ENCODE data around the gene SELENOW.
"Not testable (repeated sequence)": the region's sequence is repeated elsewhere in the genome, so short reads cannot be mapped to it uniquely, and the experiment has no call there.

The SELENOW gene

GRCh38 chr19:47778049-47778953 is at the start of gene SELENOW:
SELENOW (plus strand) TSS chr19:47778703; CDS start chr19:47778786, 83 bp downstream.
- peak; percentile 88 for DNase-seq

GRCh38 chr19:47729468-47729798 is 49.1 kb upstream of the SELENOW start:
- DNase-seq = no peak

GRCh38 chr19:47729799-47730520 is 48.5 kb upstream of the SELENOW start:
- DNase-seq = peak; percentile 66

- DNase-seq = no peak
These were observed 48.0 kb upstream of the SELENOW start for GRCh38 chr19:47730521-47730889.

GRCh38 chr19:47730910-47731309 is 47.6 kb upstream of the SELENOW start:
- DNase-seq = no peak

- DNase-seq = no peak
These were observed 43.4 kb upstream of the SELENOW start for GRCh38 chr19:47735131-47735530.

GRCh38 chr19:47740866-47741519 is 37.5 kb upstream of the SELENOW start:
- no peak for DNase-seq

GRCh38 chr19:47741544-47742140 is 36.9 kb upstream of the SELENOW start:
- DNase-seq = no peak

GRCh38 chr19:47742634-47743033 is 35.9 kb upstream of the SELENOW start:
- no peak for DNase-seq

GRCh38 chr19:47745010-47745901 is 33.2 kb upstream of the SELENOW start, which contains the start of gene NOP53:
NOP53 (plus strand) TSS chr19:47745546; CDS start chr19:47745560, 14 bp downstream.
- peak; percentile 98 for DNase-seq

GRCh38 chr19:47746129-47746528 is 32.4 kb upstream of the SELENOW start:
- not testable (repeated sequence) for DNase-seq

- peak; percentile 21 for DNase-seq
These were observed 29.2 kb upstream of the SELENOW start for GRCh38 chr19:47749326-47749725.

GRCh38 chr19:47750752-47751151 is 27.8 kb upstream of the SELENOW start:
- no peak for DNase-seq

- DNase-seq = no peak
These were observed 25.9 kb upstream of the SELENOW start for GRCh38 chr19:47752440-47753211.

- no peak for DNase-seq
These were observed 24.1 kb upstream of the SELENOW start for GRCh38 chr19:47754206-47755064.

GRCh38 chr19:47755065-47755761 is 23.3 kb upstream of the SELENOW start:
- no peak for DNase-seq

GRCh38 chr19:47755762-47756626 is 22.5 kb upstream of the SELENOW start:
- no peak for DNase-seq

- no peak for DNase-seq
These were observed 21.9 kb upstream of the SELENOW start for GRCh38 chr19:47756627-47756929.
